Measurements from ENCODE around the gene PKP2.

PKP2 gene

GRCh38 chr12:32926963-32927362 is 30.4 kb upstream of the PKP2 start:
- TF ChIP-seq PPARA (CRISPR knock-in tag; IDR thresholded peaks at IDR 0.05; ENCODE audit: borderline replicate concordance) (no peak), ZNF8 (CRISPR knock-in tag; IDR thresholded peaks at IDR 0.05) (no peak), GLIS3 (CRISPR knock-in tag; IDR thresholded peaks at IDR 0.05) (no peak), CREB5 (CRISPR knock-in tag; IDR thresholded peaks at IDR 0.05; ENCODE audit: low read depth) (no peak), CSRNP3 (CRISPR knock-in tag; IDR thresholded peaks at IDR 0.05) (no peak), RARB (CRISPR knock-in tag; IDR thresholded peaks at IDR 0.05) (no peak), OSR1 (CRISPR knock-in tag; IDR thresholded peaks at IDR 0.05) (no peak), ISL1 (CRISPR knock-in tag; IDR thresholded peaks at IDR 0.05) (no peak)
- TF ChIP-seq, protein P1, sequence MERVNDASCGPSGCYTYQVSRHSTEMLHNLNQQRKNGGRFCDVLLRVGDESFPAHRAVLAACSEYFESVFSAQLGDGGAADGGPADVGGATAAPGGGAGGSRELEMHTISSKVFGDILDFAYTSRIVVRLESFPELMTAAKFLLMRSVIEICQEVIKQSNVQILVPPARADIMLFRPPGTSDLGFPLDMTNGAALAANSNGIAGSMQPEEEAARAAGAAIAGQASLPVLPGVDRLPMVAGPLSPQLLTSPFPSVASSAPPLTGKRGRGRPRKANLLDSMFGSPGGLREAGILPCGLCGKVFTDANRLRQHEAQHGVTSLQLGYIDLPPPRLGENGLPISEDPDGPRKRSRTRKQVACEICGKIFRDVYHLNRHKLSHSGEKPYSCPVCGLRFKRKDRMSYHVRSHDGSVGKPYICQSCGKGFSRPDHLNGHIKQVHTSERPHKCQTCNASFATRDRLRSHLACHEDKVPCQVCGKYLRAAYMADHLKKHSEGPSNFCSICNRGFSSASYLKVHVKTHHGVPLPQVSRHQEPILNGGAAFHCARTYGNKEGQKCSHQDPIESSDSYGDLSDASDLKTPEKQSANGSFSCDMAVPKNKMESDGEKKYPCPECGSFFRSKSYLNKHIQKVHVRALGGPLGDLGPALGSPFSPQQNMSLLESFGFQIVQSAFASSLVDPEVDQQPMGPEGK (CRISPR knock-in tag; IDR thresholded peaks at IDR 0.05; ENCODE audit: borderline replicate concordance) = no peak
- ATAC-seq = no peak

DNA sequence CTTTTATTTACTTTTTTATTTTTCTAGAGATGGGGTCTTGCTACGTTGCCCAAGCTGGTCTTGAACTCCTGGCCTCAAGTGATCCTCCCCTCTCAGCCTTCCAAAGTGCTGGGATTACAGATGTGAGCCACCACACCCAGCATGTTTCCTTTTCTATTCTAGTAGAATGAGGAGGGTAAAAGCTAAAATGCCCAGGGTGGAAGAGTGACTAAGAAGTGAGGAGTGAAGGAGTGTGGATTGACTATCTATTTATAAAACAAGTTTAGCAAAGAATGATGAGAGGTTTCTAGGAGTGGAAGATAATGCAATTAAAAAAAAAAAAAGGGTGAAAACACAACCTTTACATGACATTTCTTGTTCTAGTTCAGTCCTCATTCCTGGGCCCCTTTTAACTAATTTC is 29.8 kb upstream of the PKP2 start:
- no peak for TF ChIP-seq CSDC2 (CRISPR knock-in tag; IDR thresholded peaks at IDR 0.05)
- no peak for TF ChIP-seq BACH2 (CRISPR knock-in tag; IDR thresholded peaks at IDR 0.05; ENCODE audit: borderline replicate concordance)
- no peak for TF ChIP-seq ZNF8 (CRISPR knock-in tag; IDR thresholded peaks at IDR 0.05)
- no peak for TF ChIP-seq ZFP30 (CRISPR knock-in tag; IDR thresholded peaks at IDR 0.05)
- TF ChIP-seq CREB5 (CRISPR knock-in tag; IDR thresholded peaks at IDR 0.05; ENCODE audit: low read depth) = no peak
- no peak for TF ChIP-seq ZNF565 (CRISPR knock-in tag; conservative IDR thresholded peaks at IDR 0.05; ENCODE audit: low read depth)
- no peak for TF ChIP-seq RARB (CRISPR knock-in tag; IDR thresholded peaks at IDR 0.05)
- no peak for TF ChIP-seq SNAI2 (CRISPR knock-in tag; IDR thresholded peaks at IDR 0.05)
- no peak for ATAC-seq

GRCh38 chr12:32922546-32923297 is 26.1 kb upstream of the PKP2 start:
- ATAC-seq = no peak
- no peak for TF ChIP-seq ISL1 (CRISPR knock-in tag; IDR thresholded peaks at IDR 0.05)
- TF ChIP-seq CREB5 (CRISPR knock-in tag; IDR thresholded peaks at IDR 0.05; ENCODE audit: low read depth) = no peak
- no peak for TF ChIP-seq ZNF565 (CRISPR knock-in tag; conservative IDR thresholded peaks at IDR 0.05; ENCODE audit: low read depth)
- no peak for TF ChIP-seq CSRNP3 (CRISPR knock-in tag; IDR thresholded peaks at IDR 0.05)
- TF ChIP-seq ESRRG (CRISPR knock-in tag; IDR thresholded peaks at IDR 0.05) = no peak
- TF ChIP-seq OSR1 (CRISPR knock-in tag; IDR thresholded peaks at IDR 0.05) = no peak
- no peak for TF ChIP-seq BACH2 (CRISPR knock-in tag; IDR thresholded peaks at IDR 0.05; ENCODE audit: borderline replicate concordance)
- no peak for TF ChIP-seq CSDC2 (CRISPR knock-in tag; IDR thresholded peaks at IDR 0.05)
- TF ChIP-seq GLIS3 (CRISPR knock-in tag; IDR thresholded peaks at IDR 0.05) = no peak
- no peak for TF ChIP-seq ZNF70 (CRISPR knock-in tag; IDR thresholded peaks at IDR 0.05)
- TF ChIP-seq ARNTL (CRISPR knock-in tag; IDR thresholded peaks at IDR 0.05; ENCODE audit: borderline replicate concordance, low read depth) = no peak
- no peak for TF ChIP-seq TOX (CRISPR knock-in tag; IDR thresholded peaks at IDR 0.05; ENCODE audit: borderline replicate concordance)
- no peak for TF ChIP-seq PPARA (CRISPR knock-in tag; IDR thresholded peaks at IDR 0.05; ENCODE audit: borderline replicate concordance)
- no peak for TF ChIP-seq ZFP3 (CRISPR knock-in tag; IDR thresholded peaks at IDR 0.05)
- TF ChIP-seq SNAI2 (CRISPR knock-in tag; IDR thresholded peaks at IDR 0.05) = no peak
- TF ChIP-seq ZFP30 (CRISPR knock-in tag; IDR thresholded peaks at IDR 0.05) = no peak
